GM19238 (cell line): ENCODE measurements around the gene CCT7.

ENCODE experiments used
- DNase-seq: peaks from one replicate; pipeline ENCODE4 v3.0.0; 2011; ENCODE audit warnings: low spot score; ENCODE audit not compliant: insufficient read length

The CCT7 gene

DNA sequence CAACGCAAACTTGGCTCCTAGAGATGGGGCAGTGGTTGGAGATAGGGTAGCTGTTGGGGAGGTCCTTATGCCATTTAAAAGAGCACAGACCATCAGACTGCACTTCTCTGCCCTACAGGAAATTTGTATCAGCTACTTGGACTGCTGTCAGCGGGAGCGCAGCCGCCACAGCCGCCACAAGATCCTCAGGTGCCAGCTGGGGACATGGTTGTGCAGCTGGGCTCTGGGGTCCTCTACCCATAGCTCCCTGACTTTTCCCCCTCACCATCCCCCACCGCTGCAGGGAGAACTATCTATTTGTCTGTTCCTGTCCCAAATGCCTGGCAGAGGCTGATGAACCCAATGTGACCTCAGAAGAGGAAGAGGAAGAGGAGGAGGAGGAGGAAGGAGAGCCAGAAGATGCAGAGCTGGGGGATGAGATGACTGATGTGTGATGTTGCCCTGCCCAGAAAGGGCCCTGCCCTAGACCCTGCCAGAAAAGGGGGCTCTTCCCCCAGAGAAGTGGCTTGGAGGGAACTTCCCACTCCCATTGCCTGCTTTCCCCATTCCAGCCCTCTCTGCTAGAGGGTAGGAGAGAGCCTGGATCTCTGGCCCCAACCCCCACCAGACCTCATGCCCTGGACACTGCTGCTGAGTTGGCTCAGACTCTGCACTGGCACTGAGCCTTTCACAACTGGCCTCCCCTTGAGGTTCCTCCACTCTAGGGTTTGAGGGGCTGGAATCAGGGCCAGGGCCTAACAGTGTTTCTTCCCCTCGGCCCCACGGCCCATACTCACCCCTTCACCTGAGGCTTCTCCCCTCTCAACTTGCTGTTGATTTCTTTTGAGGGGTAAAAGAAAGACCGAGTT lies 8.4 kb upstream of the CCT7 start:
- DNase-seq = no peak

DNA sequence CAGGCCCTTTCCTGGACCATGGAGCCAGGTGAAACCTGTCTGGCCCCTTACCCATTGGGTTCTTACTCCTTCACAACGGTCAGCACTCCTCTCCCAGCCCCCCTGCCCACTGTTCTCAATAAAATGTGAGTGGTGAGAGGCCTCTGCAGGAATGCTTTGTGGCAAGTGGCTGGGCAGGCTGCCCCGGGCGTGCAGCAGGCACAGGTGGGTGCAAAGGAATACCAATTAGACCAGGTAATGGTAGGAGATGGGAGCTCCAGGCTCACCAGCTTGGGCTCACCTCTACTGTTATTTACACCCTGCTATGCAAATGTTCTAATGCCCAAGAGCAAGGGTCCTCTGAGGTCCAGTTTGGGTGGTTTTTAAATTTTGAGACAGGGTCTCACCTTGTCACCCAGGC lies 7.0 kb upstream of the CCT7 start:
- DNase-seq = no peak

DNA sequence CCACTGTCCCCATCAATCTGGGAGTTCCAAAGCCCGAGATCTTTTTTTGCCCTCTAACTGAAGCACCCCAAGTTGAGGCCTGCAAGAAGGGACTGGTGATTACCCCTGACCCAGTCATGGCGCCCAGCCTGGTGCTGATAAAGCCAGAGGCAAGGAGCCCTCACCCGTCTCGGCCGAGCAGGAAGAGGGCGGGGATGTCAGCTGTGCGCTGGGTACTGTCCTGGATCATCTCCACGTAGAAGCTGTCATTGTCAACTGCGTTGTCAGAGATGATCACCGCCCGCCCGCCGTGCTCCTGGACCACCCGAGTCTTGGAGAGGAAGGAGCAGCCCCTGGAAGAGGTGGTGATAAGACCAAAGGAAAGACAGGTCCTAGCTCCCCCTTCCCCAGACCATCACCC lies 5.5 kb upstream of the CCT7 start:
- no peak for DNase-seq

DNA sequence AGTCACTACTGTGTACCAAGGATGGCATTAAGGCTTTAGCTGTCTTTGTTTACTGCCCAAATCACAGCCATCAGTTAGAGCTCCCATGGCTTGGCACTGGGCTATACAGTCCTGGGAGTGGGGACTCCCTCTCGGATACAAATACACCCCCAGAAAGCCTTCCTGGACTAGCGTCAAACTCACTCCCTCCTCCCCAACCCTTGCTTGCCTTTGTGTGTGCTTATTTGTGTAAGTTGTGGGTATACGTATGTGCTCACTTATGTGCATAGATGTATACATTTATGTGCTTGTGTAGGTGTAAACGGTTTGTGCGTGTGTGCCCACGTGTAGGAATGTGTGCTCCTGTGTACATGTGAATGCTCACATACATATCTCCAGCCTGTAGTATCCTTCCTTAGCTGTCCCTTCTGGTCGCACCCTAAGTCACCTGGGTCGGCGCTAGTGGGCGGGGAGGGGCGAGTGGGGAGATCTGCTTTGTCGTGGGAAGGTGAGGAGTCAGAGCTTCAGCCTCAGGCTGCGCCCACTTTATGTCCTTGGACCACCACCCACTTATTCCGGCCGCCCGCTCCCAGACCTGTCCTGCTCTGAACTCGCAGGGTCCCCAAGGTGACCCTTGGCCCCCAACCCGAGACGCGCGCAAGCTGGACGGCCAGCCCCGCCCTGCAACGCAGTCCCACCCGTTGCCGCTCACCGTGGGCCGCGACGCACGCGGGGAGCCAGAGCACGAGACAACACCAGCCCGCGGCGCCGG lies 1.5 kb upstream of the CCT7 start:
- DNase-seq = no peak

DNA sequence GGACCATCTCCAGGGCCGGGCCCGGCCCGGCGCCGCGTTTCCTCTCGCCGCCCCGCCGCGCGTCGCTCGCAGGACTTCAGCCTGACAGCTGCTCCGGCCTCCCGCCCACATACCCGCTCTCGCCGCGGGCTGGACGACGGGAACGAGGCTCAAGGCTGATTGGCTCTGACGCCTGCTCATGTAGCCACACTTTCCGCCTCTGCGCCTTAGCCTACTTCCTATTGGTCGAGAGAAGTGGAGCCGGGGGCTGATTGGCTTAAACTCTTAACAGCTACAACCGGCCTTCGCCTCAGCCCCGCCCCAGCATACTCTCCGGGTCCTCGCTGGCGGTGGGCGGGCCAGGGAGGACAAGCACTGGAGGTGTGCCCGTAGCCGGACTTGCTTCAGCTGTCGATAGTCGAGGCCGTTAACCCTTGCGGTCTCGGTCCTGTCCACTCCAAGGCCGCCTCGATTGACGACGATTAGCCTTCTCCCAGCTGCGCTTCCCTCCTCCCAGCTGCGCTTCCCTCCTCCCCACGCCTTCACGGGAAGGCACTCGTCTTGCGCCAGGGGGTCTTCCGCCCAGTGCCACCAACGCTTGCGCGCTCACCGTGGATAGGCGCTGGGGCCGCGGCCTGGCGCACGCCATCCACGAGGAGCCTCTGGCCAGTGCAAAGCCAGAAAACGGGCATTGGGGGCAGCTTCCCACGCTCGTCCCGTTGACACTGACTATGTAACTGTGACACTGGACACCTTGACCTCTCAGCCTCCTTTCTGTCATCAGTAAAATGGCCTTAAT lies 765 bp upstream of the CCT7 start, which contains the start of gene PRADC1:
PRADC1 (minus strand) TSS at position 86 of the 778 bp plus-strand sequence; CDS start at position 7, 79 bp downstream.
- DNase-seq = peak; percentile 94

DNA sequence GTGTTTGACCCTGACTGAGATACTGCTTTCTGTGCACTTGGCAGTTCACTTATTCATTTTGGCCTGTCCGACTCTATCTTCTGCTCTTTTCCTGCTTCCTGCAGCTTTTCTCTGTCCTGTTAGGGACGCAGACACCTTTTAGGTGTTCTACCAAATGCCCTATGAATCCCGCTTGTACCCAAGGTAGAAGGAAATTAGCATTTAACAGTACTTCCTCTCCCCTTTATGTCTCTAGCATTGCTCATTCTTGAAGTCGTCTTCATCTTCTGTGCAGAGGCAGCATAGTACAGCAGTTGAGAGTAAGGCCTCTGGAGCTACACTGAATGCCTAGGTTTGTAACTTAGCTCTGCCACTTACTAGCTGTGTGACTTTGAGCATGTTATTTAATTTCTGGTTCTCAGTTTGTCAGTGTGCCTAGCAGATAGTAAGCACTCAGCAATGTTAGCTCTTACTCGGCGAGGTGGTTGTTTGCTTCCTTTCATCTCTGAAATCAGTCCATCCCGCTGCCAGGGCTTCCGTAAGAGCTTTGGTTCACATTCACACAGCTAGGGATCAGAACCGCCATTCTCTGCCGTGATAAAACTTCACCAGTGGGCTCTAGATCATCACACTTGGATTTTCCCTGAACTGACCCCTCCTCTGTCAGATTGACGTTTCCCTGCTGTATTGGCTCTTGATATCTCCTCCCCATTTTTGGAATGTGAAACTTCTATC lies 1.4 kb downstream of the CCT7 start:
- no peak for DNase-seq

DNA sequence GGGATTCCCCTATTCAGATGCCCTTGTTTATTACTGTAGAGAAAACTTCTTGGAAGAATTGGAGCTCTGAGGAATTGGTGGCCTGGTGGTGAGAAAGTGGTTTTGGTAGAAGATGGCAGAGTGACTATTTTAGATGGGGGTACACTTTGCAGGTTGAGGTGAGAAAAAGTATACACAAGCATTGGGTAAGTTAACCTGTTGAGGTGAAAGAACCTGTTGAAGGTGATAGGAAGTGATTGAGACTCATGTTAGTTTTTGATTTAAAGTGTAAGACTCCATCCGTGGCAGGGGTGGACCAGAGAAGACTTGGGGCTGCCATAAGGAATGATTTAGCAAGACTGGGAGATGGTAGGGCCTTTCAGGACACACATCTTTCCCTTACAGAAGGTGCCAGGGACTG lies 3.1 kb downstream of the CCT7 start:
- DNase-seq = no peak

DNA sequence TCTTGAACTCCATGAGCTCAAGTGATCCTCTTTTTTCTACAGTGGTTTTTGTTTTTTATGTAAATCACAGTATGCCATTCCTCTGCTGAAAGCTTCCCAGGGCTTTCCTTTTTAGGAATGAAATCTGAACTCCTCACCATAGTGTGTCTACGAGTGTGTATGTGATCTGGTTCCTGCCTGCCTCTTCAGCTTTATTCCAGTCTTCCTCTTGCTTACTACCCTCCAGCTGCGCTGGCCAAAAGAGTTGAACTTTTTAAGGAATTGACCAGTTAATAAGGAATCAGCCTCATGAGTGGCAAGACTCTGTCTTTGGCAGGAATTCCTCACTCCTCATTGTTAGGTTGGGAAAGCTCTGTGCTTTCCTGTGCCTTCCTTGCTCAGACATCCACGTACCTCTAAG lies 4.0 kb downstream of the CCT7 start:
- DNase-seq = no peak

DNA sequence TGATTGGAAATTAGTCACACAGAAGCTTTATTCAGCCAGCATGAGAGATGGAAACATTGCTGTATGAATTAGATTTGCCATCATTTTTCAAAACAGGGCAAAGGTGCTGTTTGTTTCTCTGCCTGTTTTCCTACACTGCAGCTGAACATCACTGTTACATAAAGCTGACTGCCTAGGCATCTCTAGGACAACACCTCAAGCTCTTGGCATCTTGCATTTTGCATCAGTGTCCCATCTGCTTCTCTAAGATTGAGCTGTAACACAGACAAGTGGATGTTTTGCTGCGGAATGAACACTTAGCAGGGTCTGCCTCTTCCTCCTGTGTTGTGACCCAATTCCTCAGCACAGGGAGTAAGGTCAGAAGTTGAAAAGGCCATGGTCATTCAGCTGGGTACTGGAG lies 4.9 kb downstream of the CCT7 start:
- DNase-seq = no peak

DNA sequence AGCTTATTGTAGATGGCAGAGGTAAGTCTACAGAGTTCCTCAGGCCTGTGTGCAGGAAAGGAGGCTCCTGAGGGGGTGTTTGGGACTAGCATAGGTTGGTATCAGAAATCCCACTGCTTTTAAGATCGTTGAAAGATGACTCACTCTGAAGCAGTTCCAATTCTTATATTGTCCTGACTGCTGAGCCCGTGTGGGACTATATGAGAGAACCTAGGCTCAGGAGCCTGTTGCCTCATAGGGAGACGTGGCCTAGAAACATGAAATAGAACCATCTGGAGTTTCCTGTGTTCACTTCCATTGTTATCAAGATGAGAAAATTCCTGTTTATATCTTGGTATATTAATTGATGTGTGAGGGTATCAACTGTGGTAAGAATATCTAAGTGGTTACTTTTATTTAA lies 5.7 kb downstream of the CCT7 start:
- no peak for DNase-seq

DNA sequence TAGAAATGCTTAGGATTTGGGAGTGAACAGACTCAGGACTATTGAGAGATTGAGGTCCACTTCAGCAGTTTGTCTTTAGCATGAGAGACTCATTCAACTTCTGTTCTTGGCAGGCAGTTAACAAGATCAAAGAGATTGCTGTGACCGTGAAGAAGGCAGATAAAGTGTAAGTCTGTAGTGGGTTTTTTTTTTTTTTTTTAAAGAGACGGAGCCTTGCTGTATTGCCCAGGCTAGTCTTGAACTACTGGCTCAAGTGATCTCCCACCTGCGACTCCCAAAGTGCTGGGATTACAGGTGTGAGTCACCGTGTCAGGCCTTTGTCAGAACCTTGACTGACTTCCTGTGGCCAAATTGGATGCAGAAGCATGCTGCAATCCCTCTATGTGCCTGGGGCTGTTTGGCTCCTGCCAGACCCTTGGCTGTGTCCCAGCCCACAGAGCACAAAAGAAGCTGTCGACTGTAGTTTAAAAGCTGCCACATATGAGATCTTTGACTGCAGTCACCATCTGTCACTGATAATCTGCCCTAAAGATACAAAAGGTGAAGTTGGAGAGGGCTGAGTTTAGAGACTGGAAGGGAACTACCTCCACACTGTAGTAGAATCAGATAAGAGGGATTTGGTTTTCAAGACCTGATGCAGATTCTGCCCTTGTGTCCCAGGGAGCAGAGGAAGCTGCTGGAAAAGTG lies 9.9 kb downstream of the CCT7 start:
- no peak for DNase-seq

DNA sequence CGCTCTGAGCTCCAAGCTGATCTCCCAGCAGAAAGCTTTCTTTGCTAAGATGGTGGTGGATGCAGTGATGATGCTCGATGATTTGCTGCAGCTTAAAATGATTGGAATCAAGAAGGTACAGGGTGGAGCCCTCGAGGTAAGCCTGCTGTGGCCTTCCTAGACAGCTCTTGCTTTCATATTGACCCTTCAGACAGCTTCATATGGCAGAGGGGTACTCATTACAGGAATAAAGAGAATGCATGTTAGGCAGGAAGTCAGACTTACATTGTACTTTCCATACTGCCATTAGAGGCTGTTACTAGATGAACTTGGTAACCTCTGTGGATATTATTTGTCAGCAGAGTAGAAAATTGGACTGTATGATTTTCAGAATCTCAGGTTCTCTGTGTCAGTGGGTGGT lies 10.5 kb downstream of the CCT7 start:
- no peak for DNase-seq

DNA sequence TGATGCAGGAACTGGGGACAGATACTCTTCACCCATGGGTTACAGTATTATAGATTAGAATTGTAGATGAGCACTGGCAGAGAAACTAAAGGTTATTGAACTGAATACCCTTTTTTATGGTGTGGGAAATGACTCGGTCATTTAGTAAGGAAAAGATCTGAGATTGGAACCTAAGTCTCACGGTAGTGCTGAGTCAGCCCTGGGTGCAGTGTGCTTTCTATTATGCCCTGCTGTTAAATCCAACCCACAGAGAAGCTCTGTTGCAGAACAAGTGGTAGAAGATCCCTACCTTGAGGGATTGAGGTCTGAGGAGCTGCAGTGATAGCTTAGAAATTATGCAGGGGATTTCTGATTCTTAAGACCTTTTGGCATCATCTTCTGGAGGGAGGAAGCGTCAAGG lies 12.7 kb downstream of the CCT7 start:
- no peak for DNase-seq

DNA sequence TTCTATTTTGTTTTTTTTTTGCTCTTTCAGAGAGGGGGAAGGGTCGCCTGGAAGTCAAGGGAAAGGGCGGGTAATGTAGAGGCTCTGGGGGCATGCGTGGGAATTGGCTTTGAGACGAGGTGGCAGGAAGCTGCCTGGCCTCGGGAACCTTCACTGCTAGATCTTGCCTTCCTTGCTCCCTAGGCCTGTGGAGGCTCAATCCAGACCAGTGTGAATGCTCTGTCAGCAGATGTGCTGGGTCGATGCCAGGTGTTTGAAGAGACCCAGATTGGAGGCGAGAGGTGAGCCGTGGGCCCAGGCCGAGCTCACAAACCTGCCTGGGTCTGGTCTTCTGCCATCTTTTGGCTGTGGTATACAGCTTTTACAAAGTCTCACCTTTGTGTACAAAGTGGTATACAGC lies 15.5 kb downstream of the CCT7 start:
- no peak for DNase-seq

DNA sequence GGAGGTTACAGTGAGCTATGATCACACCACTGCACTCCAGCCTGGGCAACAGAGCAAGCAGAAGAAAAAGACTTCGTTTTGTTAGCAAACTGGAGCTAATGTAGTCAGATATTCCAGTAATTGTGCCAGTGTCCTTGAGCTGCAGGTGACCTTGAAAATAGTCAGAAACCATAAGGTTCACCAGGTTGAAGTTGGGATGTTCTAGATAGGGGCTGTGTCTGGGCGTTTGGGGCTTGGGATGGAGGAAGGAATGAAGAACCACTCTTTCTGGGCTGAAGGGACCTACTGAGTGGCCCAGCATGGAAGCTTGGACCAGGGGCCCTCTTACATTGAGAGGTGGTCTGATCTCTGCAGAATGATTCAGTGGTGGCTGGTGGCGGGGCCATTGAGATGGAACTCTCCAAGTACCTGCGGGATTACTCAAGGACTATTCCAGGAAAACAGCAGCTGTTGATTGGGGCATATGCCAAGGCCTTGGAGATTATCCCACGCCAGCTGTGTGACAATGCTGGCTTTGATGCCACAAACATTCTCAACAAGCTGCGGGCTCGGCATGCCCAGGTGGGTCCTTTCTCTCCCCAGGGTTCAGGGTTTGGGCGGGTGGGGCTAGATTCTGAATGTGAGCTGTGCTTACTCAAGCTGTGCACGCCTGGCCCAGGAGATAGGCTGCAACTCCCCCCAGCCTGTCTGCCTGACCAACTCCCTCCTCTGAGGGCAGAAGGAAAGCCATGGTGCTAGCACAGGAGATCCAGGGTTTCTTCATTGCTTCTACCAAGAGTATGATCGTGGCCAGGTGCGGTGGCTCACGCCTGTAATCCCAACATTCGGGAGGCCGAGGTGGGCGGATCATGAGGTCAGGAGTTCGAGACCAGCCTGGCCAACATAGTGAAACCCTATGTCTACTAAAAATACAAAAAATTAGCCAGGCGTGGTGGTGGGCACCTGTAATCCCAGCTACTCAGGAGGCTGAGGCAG lies 17.1 kb downstream of the CCT7 start:
- DNase-seq = no peak

DNA sequence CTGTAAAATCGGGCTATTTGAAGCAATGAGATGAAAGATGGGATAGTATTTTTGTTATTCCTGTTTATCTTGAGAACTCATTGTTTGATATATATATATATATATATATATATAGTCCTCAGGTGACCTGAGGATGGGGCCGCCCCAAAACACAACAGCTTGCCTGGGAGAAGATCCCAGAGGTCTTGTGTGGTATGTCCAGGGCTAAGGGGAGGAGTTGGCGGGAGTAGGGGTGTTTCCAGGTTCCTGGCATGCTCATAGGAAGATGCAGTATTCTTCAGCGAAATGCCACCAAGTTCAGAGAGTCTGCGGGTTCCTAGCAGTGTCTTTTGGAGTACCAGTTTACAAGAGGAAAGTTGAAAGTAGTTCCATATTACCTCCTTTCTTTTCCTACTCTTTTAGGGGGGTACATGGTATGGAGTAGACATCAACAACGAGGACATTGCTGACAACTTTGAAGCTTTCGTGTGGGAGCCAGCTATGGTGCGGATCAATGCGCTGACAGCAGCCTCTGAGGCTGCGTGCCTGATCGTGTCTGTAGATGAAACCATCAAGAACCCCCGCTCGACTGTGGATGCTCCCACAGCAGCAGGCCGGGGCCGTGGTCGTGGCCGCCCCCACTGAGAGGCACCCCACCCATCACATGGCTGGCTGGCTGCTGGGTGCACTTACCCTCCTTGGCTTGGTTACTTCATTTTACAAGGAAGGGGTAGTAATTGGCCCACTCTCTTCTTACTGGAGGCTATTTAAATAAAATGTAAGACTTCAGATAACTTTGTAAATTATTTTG lies 18.3 kb downstream of the CCT7 start:
- DNase-seq = no peak

DNA sequence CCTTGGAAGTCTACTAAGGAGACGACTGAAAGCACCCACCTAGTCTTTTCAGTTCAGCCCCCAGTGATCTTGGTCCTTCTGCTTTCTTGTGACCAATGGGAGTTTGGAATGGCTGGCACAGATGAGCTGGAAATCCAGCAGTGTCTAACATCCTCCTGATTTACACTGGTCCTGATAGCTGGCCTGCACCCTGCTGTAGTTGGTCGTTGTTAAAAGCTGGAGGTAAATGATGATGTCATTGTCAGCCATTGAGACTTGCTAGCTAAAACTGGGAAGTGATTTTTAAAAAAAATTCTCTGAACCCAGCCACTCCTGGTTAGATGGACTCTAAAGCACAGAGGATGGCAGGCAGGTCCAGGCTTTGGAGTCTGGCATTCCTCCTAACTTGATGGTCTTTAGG lies 19.3 kb downstream of the CCT7 start:
- no peak for DNase-seq

DNA sequence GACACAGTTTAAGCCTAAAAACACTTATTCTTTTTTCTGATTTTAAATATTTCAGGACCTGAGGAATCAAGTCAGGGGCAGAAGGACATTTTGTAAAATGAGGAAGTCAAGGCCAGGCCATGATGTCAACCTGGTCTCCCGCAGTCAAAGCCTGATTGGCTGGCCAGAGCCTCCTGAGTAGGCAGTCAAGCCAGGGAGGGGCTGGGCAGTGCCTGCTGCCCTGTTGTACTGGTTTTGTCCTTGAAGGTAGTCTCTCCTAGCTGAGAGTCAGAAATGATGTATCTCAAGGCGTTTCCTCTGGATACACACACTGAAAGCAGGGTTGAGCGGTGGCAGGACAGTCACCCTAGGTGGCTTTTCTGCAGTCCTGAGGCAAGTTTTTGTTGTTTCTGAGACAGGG lies 19.8 kb downstream of the CCT7 start:
- no peak for DNase-seq
